IgD-negative memory B cell (primary cell): ENCODE data around the gene RAD50. TPM values are rescaled to one million over a fixed set of nuclear protein-coding genes. Genes with fewer than 3 reads are reported as not detected.

Experiments
- H3K27ac Mint-ChIP-seq, 3 donors: one replicate each; pipeline ENCODE4 v1.8.0; 2020 to 2022; ENCODE audit warnings: mild to moderate bottlenecking in 3 of 3, mixed read lengths in 3 of 3, moderate library complexity in 1 of 3
- H3K27me3 Mint-ChIP-seq: one replicate; pipeline ENCODE4 v1.8.0; 2021; ENCODE audit warnings: mixed read lengths
- H3K36me3 Mint-ChIP-seq: one replicate; pipeline ENCODE4 v1.8.0; 2020; ENCODE audit warnings: mild to moderate bottlenecking, mixed read lengths
- H3K4me1 Mint-ChIP-seq, 3 donors: one replicate each; pipeline ENCODE4 v1.8.0; 2020 to 2022; ENCODE audit warnings: mixed read lengths in 3 of 3, mild to moderate bottlenecking in 1 of 3
- H3K4me3 Mint-ChIP-seq, 4 donors: one replicate each; pipeline ENCODE4 v1.8.0; 2020 to 2022; ENCODE audit warnings: mild to moderate bottlenecking in 4 of 4, mixed read lengths in 4 of 4, moderate library complexity in 3 of 4
- H3K9me3 Mint-ChIP-seq, 3 donors: one replicate each; pipeline ENCODE4 v1.8.0; 2020 to 2021; ENCODE audit warnings: mixed read lengths in 3 of 3, mild to moderate bottlenecking in 1 of 3
- polyA plus RNA-seq: library from polyadenylated mRNA; unstranded; fragments of 300-500 nt; fragmentation: Illumina TruSeq; gene quantifications from one replicate; pipeline ENCODE4 v1.2.3, GENCODE V29; 2021

RAD50 gene
- polyA plus RNA-seq, 1 donor from 2014 or later: 33.4 TPM

- Mint-ChIP-seq H3K27ac (no peak overlapping the region), H3K4me1 (peaks cover 0 to 5% (median 1%) of the 10 kb centered on the region in 3 donors), H3K27me3 (peaks cover 4% of the 10 kb centered on the region), H3K4me3 (no peak overlapping the region), H3K9me3 (peaks cover 0 to 5% (median 0%) of the 10 kb centered on the region in 3 donors), H3K36me3 (peaks cover 2% of the 10 kb centered on the region)
Measured at GRCh38 chr5:132668706-132669454, 112.1 kb downstream of the RAD50 start.

- Mint-ChIP-seq H3K27ac (no peak overlapping the region), H3K4me3 (no peak overlapping the region), H3K27me3 (peaks cover 3% of the 10 kb centered on the region), H3K9me3 (peaks cover 0 to 5% (median 0%) of the 10 kb centered on the region in 3 donors), H3K4me1 (peaks cover 0 to 2% (median 1%) of the 10 kb centered on the region in 3 donors), H3K36me3 (peaks cover 2% of the 10 kb centered on the region)
Measured at GRCh38 chr5:132669455-132669820, 112.7 kb downstream of the RAD50 start.

DNA sequence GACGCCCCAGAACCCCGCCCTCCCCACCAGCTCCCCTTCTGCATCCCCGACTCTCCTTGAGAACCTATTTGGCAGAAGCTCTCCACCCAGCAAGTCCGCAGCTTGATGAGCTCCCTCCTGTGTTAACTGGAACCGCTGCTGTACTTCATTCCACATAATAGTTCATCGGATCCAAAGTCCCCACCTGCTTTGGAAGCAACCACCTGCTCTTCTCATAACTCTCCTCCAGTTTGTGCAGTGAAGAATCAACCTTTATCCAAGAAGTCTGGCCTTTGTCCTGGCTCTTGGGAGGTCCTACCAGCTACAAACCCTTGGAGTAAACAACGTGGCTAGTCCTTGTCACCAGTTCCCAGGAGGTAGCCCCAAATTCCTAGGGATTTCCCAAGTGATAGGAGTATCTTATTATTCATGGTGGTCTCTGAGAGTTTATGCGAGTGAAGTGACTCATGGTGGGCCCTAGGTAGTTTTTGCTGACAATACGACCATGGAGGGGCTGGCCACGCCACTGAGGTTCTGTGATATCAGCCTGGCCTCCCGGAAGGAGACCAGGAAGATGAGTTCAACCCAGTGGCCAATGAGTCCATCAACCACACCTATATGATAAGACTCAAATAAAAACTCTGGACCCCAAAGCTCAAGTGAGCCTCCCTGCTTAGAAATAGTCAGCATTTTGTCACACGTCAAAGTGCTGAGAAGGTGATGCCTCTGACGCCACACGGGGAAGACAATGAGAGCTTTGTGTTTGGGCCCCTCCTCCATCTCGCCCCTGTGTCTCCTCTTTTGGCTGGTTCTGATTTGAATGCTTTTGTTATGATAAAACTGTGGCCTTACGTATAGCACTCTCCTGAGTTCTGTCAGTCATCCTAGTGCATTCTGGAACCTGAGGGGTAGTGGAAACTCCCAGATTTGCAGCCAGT lies 113.4 kb downstream of the RAD50 start:
- Mint-ChIP-seq H3K27ac (no peak overlapping the region), H3K4me1 (peaks cover 0 to 6% (median 3%) of the 10 kb centered on the region in 3 donors), H3K9me3 (peaks cover 0 to 5% (median 0%) of the 10 kb centered on the region in 3 donors), H3K4me3 (no peak overlapping the region), H3K27me3 (peaks cover 3% of the 10 kb centered on the region), H3K36me3 (peaks cover 2% of the 10 kb centered on the region)

DNA sequence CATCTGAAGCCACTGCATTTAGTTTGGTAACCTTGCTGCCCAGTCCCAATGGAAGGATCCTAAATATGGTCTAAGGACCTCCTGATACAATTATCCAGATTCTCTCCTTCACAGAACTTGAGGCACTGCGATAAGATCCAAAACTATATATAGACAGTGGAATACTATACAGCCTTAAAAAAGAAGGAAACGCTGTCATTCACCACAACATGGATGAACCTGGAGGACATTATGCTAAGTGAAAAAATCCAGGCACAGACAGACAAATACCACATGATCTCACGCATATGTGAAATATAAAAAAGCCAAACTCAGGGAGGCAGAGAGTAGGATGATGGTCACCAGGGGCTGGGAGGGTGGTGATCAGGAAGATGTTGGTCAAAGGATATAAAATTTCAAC lies 114.2 kb downstream of the RAD50 start:
- H3K9me3 Mint-ChIP-seq: peaks cover 0 to 5% (median 0%) of the 10 kb centered on the region in 3 donors
- peaks cover 0 to 7% (median 5%) of the 10 kb centered on the region in 3 donors for H3K4me1 Mint-ChIP-seq
- peak overlapping the region in 1 of 3 donors; percentile 24 for H3K27ac Mint-ChIP-seq
- peaks cover 3% of the 10 kb centered on the region for H3K27me3 Mint-ChIP-seq
- H3K36me3 Mint-ChIP-seq: peaks cover 2% of the 10 kb centered on the region
- H3K4me3 Mint-ChIP-seq: no peak overlapping the region

DNA sequence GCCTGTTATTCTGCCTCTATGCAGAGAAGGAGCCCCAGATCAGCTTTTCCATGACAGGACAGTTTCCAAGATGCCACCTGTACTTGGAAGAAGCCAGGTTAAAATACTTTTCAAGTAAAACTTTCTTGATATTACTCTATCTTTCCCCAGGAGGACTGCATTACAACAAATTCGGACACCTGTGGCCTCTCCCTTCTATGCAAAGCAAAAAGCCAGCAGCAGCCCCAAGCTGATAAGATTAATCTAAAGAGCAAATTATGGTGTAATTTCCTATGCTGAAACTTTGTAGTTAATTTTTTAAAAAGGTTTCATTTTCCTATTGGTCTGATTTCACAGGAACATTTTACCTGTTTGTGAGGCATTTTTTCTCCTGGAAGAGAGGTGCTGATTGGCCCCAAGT lies 116.7 kb downstream of the RAD50 start:
- peaks cover 2% of the 10 kb centered on the region for H3K36me3 Mint-ChIP-seq
- peaks cover 0 to 5% (median 0%) of the 10 kb centered on the region in 3 donors for H3K9me3 Mint-ChIP-seq
- H3K4me3 Mint-ChIP-seq: no peak overlapping the region
- H3K27me3 Mint-ChIP-seq: no peaks in the 10 kb centered on the region
- H3K27ac Mint-ChIP-seq: no peak overlapping the region
- H3K4me1 Mint-ChIP-seq: peaks cover 0 to 7% (median 5%) of the 10 kb centered on the region in 3 donors

DNA sequence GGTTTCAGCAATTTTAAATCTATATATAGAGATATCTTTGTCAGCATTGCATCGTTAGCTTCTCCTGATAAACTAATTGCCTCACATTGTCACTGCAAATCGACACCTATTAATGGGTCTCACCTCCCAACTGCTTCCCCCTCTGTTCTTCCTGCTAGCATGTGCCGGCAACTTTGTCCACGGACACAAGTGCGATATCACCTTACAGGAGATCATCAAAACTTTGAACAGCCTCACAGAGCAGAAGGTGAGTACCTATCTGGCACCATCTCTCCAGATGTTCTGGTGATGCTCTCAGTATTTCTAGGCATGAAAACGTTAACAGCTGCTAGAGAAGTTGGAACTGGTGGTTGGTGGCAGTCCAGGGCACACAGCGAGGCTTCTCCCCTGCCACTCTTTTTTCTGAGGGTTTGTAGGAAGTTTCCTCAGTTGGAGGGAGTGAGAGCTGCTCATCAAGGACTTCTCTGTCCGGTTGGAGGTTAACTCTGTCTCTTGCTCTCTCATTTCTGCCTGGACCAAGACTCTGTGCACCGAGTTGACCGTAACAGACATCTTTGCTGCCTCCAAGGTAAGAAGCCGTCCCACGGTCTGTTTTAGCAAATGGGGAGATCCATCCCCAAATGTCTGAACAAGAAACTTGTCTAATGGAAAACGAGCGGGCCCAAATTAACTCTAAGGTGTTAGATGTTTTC lies 117.3 kb downstream of the RAD50 start, which contains the start of gene IL4:
Gene IL4, plus strand, starts transcription at position 51 of the 692 bp plus-strand sequence. Its CDS starts 62 bp downstream, at position 113.
- no peak within 1 kb of the TSS for H3K27ac Mint-ChIP-seq
- H3K4me1 Mint-ChIP-seq: peaks cover 0 to 7% (median 5%) of the 10 kb centered on the region in 3 donors
- no peak within 1 kb of the TSS for H3K4me3 Mint-ChIP-seq
- H3K36me3 Mint-ChIP-seq: peaks cover 2% of the 10 kb centered on the region
- H3K27me3 Mint-ChIP-seq: no peaks in the 10 kb centered on the region
- H3K9me3 Mint-ChIP-seq: peaks cover 0 to 5% (median 0%) of the 10 kb centered on the region in 3 donors

GRCh38 chr5:132674671-132675506 lies 118.1 kb downstream of the RAD50 start:
- H3K27me3 Mint-ChIP-seq: no peaks in the 10 kb centered on the region
- peaks cover 0 to 7% (median 5%) of the 10 kb centered on the region in 3 donors for H3K4me1 Mint-ChIP-seq
- H3K9me3 Mint-ChIP-seq: peaks cover 0 to 5% (median 0%) of the 10 kb centered on the region in 3 donors
- H3K4me3 Mint-ChIP-seq: peak overlapping the region in 1 of 4 donors; percentile 12
- H3K36me3 Mint-ChIP-seq: peaks cover 3% of the 10 kb centered on the region
- no peak overlapping the region for H3K27ac Mint-ChIP-seq

DNA sequence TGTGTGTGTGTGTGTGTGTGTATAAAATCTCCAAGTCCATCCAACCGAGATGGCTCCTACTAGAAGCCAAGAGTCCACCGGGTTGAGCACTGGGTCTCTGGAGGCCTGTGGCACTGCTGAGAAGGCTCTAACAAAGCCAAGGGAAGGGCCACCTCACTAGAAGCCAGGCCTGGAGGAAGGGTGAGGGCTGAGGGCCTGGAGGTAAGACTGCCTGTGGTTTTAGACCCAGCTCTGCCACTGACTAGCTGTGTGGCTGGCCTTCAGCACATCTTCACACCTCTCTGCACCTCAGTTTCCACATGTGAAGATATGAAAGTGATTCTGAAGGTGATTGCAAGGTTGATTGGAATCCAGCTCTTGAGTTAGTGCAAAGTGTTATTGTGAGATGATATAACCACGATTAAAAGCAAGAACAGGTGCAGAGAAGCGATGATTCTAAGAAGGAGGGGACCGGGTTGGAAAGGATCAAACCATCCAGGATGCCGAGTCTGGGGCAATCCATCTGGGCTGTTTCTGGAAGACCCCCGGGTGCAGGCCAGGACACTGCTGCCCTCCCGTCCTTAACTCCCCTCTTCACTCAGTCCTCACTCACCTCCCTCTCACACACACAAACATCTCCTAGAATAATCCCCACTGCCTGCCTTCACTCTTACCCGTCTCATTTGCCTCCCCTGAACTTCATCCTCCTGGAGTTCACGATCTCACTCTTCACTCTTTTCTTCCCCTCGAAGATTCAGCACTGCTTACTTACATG lies 119.3 kb downstream of the RAD50 start:
- Mint-ChIP-seq H3K9me3 (peaks cover 0 to 3% (median 0%) of the 10 kb centered on the region in 3 donors), H3K36me3 (peaks cover 2% of the 10 kb centered on the region), H3K27me3 (no peaks in the 10 kb centered on the region), H3K4me1 (peaks cover 3 to 7% (median 4%) of the 10 kb centered on the region in 3 donors), H3K27ac (no peak overlapping the region), H3K4me3 (no peak overlapping the region)

DNA sequence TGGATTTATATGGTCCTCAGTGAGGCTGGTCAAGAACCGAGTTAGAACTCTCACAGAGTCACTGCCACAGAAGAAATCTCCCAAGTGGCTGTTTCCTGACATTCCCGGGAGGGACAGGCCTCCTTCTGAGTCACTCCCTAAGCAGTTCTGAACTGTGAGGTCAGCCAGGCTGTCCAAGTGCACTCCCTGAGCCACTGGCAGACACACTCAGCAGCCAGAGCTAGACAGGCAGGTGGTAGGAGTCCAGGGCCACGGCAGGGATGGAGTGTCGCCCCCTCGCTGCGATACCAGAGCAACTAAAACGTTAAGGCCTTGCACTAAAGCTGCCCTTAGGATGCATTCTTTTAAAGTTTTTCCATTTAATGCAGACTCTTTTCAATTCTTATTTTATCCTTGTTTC lies 120.4 kb downstream of the RAD50 start:
- Mint-ChIP-seq H3K4me3 (no peak overlapping the region), H3K9me3 (no peaks in the 10 kb centered on the region)

GRCh38 chr5:132677682-132678400 lies 121.1 kb downstream of the RAD50 start:
- H3K4me3 Mint-ChIP-seq: no peak overlapping the region
- peaks cover 2% of the 10 kb centered on the region for H3K36me3 Mint-ChIP-seq
- H3K4me1 Mint-ChIP-seq: peaks cover 7 to 12% (median 8%) of the 10 kb centered on the region in 3 donors
- H3K27me3 Mint-ChIP-seq: no peaks in the 10 kb centered on the region
- H3K9me3 Mint-ChIP-seq: no peaks in the 10 kb centered on the region
- no peak overlapping the region for H3K27ac Mint-ChIP-seq

More for the DNA sequence above, 120.4 kb downstream of the RAD50 start:
- no peak overlapping the region for H3K27ac Mint-ChIP-seq
- H3K4me1 Mint-ChIP-seq: peaks cover 7 to 12% (median 8%) of the 10 kb centered on the region in 3 donors
- peaks cover 2% of the 10 kb centered on the region for H3K36me3 Mint-ChIP-seq
- H3K27me3 Mint-ChIP-seq: no peaks in the 10 kb centered on the region

- Mint-ChIP-seq H3K4me1 (peaks cover 7 to 12% (median 8%) of the 10 kb centered on the region in 3 donors), H3K27me3 (no peaks in the 10 kb centered on the region), H3K4me3 (no peak overlapping the region), H3K27ac (no peak overlapping the region), H3K9me3 (no peaks in the 10 kb centered on the region), H3K36me3 (peaks cover 2% of the 10 kb centered on the region)
Measured at GRCh38 chr5:132678735-132679134, 122.0 kb downstream of the RAD50 start.

GRCh38 chr5:132679166-132679565 lies 122.4 kb downstream of the RAD50 start:
- no peak overlapping the region for H3K4me3 Mint-ChIP-seq
- H3K27me3 Mint-ChIP-seq: no peaks in the 10 kb centered on the region
- H3K36me3 Mint-ChIP-seq: peaks cover 2% of the 10 kb centered on the region
- no peaks in the 10 kb centered on the region for H3K9me3 Mint-ChIP-seq
- H3K4me1 Mint-ChIP-seq: peaks cover 7 to 12% (median 8%) of the 10 kb centered on the region in 3 donors
- no peak overlapping the region for H3K27ac Mint-ChIP-seq
